ENCODE results near the gene LGI4.

- TF ChIP-seq CTCF (IDR thresholded peaks at IDR 0.05) (peak in 1 of 12 donors; percentile 10), POLR2A (IDR thresholded peaks at IDR 0.05) (peak in 1 of 2 donors; percentile 50)
Observed at GRCh38 chr19:35154525-35155406, 19.9 kb upstream of the LGI4 start, which contains the start of gene FXYD5.
